T-helper 9 cell (primary cell): ENCODE results near the gene DAZAP1.
A peak's percentile ranks its signal among the peaks of the same experiment; 100 is the strongest.

Source experiments
- DNase-seq: peaks from one replicate; pipeline ENCODE4 v3.0.0-alpha.2; 2020

Gene DAZAP1

DNA sequence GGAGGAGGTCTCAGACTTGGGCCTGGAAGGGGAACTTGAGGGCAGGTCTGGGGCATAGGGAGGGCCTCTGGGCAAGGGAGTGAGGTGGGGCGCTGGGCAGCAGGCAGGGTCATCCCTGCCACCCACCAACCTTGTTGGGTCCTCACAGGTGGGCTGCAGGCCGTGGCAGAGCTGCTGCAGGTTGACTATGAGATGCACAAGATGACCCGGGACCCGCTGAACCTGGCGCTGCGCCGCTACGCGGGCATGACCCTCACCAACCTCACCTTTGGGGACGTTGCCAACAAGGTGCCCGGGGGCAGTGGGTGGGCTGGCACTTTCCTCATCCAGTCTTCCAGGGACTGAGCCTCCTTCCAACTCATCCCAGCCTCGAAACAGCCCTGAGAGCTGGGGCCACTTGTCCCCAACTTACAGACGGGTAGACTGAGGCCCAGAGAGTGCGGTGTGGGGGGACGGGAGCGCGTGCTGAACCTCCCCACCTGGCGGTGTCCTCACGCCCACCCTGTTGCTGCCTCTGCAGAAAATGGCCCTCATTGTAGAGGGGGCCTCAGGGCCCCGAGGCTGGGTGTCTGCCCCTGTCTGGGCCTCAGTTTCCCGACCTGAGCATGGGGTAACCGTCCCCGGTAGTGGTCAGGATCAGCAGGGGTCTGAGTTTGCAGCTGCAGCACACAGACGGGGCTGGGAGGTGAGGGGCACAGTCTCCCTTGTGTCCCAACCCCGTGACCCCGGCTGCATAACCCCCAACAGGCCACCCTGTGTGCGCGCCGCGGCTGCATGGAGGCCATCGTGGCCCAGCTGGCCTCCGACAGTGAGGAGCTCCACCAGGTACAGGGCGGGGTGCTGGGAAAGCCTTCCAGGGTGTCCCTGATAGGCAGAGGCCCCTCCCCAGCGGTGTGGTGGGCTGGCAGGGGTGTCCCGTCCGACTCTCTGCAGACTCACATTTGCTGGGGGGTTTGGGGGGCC is 52.9 kb downstream of the DAZAP1 start:
- DNase-seq = no peak

DNA sequence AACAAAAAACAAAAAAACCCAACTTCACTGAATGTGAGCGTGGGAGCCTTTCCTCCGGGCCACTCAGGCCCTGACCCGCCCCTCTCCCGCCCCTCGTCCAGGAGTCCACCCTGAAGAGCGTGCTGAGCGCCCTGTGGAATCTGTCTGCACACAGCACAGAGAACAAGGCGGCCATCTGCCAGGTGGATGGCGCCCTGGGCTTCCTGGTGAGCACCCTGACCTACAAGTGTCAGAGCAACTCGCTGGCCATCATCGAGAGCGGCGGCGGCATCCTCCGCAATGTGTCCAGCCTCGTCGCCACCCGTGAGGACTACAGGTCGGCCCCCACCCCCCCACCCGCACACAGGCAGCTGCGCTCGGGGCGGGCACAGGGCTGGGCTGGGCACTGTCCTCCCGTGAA is 54.5 kb downstream of the DAZAP1 start:
- DNase-seq = no peak

GRCh38 chr19:1465191-1466016 is 58.0 kb downstream of the DAZAP1 start:
- DNase-seq = no peak

DNA sequence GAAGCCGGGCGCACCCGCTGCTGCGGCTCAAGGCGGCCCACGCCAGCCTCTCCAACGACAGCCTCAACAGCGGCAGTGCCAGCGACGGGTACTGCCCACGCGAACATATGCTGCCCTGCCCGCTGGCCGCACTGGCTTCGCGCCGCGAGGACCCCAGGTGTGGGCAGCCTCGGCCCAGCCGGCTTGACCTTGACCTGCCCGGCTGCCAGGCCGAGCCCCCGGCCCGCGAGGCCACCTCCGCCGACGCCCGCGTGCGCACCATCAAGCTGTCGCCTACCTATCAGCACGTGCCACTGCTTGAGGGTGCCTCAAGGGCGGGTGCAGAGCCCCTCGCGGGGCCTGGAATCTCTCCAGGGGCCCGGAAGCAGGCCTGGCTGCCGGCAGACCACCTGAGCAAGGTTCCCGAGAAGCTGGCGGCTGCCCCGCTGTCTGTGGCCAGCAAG is 58.7 kb downstream of the DAZAP1 start:
- DNase-seq = no peak

GRCh38 chr19:1466461-1467214 is 59.3 kb downstream of the DAZAP1 start:
- no peak for DNase-seq

DNA sequence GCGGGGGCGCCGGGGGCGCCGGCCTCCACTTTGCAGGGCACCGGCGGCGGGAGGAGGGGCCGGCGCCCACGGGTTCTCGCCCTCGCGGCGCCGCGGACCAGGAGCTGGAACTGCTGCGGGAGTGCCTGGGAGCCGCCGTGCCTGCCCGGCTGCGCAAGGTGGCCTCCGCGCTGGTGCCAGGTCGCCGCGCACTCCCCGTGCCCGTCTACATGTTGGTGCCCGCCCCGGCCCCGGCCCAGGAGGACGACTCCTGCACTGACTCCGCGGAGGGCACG is 59.8 kb downstream of the DAZAP1 start:
- DNase-seq = no peak

DNA sequence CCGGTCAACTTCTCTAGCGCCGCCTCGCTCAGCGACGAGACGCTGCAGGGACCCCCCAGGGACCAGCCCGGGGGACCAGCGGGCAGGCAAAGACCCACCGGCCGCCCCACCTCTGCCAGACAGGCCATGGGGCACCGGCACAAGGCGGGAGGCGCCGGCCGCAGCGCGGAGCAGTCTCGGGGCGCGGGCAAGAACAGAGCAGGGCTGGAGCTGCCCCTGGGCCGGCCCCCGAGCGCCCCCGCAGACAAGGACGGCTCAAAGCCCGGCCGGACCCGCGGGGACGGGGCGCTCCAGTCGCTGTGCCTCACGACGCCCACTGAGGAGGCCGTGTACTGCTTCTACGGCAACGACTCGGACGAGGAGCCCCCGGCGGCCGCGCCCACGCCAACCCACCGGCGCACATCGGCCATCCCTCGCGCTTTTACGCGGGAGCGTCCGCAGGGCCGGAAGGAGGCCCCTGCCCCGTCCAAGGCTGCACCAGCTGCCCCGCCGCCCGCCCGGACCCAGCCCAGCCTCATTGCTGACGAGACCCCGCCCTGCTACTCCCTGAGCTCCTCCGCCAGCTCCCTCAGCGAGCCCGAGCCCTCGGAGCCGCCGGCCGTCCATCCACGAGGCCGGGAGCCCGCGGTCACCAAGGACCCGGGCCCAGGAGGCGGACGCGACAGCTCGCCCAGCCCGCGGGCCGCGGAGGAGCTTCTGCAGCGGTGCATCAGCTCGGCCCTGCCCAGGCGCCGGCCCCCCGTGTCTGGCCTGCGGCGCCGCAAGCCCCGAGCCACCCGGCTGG is 60.3 kb downstream of the DAZAP1 start:
- DNase-seq = no peak

GRCh38 chr19:1468274-1468820 is 61.0 kb downstream of the DAZAP1 start:
- DNase-seq = no peak

DNA sequence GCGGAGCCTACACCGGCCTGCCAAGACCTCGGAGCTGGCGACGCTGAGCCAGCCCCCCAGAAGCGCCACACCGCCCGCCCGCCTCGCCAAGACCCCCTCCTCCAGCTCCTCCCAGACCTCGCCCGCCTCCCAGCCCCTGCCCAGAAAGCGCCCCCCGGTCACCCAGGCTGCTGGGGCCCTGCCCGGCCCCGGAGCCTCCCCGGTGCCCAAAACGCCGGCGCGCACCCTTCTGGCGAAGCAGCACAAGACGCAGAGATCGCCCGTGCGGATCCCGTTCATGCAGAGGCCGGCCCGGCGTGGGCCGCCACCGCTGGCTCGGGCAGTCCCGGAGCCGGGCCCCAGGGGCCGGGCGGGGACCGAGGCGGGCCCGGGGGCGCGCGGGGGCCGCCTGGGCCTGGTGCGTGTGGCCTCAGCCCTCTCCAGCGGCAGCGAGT is 61.5 kb downstream of the DAZAP1 start:
- DNase-seq = no peak

- no peak for DNase-seq
These were observed 62.1 kb downstream of the DAZAP1 start for GRCh38 chr19:1469255-1470054.

GRCh38 chr19:1470055-1470304 is 62.6 kb downstream of the DAZAP1 start:
- no peak for DNase-seq

DNA sequence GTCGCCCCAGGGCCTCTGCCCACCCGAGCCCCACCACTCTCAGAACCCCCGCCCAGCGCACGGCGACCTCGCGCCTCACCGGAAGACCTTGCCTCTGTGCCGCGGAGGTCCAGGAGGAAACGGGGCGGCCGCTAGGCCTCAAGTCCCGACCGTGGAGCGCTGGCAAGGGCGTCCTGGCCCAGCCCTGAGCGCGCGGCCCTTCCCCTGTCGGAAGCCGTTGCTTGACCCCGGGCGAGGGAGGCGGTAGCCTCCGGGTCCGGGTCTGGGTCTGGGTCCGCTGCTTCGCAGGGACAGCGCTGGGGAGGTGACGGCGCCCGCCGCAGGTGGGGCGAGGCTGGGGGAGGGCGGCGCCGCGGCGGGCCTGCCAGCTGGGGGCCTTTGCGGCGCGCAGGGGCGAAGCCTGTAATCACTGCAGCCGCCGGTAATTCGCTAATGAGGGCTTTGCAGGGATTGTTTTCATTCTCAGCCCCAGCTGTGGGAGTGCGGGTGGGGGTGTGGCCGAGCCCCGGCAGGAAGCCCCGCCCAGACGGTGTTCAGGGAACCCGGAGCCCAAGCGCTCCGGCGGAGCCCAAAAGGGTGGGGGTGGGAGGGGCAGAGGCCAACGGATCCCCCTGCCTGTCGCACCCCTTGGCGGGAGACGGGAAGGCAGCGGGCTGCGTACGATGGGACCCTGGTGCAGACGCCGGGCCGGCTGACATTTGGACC is 63.1 kb downstream of the DAZAP1 start:
- DNase-seq = peak; percentile 57

DNA sequence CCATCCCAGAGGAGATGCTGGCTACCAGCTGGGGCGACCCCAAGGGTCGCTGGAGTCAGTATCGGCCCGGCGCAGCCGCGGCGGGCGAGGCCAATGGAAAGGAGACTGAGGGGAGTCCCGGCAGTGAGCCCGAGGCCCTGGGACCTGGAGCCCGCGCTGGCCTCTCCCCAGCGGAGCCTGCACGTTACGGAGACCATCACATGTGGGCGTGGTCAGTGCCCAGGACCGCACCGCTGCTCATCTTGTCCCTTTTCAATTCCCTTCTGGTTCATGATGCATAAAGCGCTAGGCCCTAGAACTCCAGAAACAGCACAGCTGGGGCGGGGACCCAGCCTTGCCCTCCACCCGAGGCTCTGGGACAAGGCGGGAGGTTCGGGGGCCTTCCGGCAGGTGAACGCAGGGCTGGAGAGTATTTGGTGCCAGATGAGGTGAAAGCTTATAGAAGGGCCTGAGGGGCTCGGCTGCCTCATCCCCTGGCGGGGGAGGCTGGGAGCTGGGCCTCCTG is 63.7 kb downstream of the DAZAP1 start:
- DNase-seq = no peak

DNA sequence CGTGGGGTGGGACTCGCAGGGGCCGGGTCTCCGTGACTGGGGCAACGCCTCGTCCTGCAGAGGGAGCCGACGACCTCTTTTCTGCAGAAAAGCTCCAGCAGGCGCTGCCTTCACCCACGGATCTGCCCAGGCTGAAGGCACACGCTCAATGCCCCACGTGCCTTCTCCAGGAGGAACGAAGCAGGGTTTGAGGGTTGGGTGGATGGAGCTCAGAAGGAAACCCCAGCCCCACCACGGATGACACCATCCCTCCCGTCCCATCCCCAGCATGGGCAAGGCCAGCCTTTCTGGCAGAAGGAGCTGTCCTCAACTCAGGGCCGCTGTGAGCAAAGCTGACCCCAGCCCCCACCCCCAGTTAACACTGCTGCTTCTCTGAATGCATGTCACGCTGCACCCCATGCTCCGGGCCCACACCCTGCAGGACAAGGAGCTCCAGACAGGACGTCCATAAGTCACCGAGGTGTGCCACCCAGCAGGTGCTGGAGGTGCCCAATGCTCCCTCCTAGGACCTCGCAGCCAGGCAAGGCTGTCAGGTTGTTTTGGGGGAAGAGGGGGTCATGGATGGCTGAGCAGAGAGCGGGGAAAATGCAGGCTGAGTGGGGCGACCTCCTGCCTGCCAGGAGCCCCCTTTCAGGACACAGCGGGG is 64.3 kb downstream of the DAZAP1 start:
- DNase-seq = no peak

DNA sequence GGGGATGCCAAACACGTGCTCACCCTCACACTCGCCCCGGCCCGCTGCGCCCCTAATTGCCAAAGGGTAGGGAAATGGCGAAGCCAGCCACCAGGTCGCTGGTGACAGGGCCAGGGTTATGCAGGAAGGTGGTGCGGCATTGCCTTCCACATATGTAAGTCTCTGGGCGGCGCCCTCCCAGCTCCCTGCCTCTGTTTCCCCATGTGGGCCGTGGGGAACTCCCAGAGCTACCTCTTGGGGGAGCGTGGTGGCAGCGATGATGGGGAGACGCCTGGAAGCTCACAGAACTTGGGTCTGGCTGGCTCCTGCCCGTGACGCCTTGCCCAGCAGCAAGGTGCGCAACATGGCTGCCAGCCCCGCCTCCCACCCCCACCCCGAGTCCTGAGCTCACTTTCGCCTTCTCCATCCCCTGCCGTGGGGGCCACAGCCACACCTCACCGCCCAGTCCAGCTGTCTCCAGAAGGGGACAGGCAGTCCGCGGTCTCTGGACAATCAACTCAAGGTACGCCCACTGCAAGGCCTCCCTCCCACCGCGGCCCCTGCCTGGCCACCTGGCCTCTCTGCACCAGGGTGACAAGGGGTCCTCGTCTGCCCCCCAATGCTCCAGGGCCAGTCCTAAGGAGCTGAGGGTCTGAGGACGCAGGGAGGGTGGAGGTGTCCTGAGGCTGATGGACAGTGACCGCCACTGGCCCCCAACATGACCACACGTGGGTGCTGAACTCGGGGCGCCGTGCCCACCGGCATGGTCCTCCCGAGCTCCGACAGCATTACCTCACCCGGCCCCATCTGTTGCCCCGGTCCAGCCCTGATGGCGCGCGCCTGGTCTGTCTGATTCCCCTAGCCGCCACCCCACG is 65.1 kb downstream of the DAZAP1 start:
- DNase-seq = no peak

DNA sequence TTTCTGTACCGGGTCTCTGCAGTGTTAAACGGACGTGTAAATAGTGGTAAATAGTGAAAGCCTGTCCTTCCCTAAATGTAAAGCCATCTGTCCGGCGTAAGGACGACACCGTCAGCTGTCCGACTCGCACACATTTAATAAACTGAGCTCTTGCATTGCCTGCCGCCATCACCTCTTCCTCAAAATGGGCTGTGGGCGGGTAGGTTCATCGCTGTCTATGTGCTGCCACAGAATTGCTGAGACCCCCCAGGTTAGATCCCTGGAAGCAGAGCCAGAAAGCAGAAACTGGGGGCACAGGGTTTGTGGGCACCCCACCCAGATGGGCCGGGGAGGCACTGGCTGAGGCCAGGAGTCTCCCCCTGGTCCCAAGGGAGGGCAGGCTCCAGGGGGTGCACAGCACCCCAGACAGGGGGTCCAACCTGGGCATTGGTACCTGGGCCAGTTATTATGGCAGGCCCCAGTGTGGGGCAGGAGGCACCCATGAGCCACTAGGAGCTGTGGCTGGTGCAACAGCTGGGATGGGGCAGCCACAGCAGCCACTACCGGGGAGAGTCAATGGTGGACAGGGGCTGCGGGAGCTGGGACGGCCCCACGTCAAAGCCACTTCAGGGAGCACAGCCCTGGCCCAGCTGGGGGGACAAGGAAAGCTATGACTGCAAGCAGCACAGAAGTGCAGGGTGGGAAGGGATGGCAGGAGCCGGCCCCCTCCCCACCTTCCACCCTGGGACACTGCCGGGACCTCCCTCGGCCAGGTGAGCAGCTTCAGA is 65.9 kb downstream of the DAZAP1 start:
- DNase-seq = no peak

- DNase-seq = no peak
These were observed 66.8 kb downstream of the DAZAP1 start for GRCh38 chr19:1474011-1474764.
